HEK293 (cell line): ENCODE results near the gene NCKAP5L.
"Not testable (repeated sequence)": the region's sequence is repeated elsewhere in the genome, so short reads cannot be mapped to it uniquely, and the experiment has no call there.

Source experiments
- CTCF ChIA-PET: fragments of 350-600 bp; formaldehyde crosslinking; extraction: SDS; loops from one replicate; lab custom pipeline; 2021; ENCODE audit warnings: antibody characterized with exemption; lab: Yijun Ruan, JAX
- POLR2A ChIA-PET: fragments of 300-600 bp; formaldehyde crosslinking; extraction: SDS; loops from one replicate; lab custom pipeline; 2020; ENCODE audit warnings: antibody characterized with exemption, inconsistent platforms; lab: Yijun Ruan, JAX
- H3K27ac ChIP-seq: fragments of 200-500 bp; sonication (Bioruptor generic); 2 replicates; pipeline ENCODE4 v1.5.1; 2014; ENCODE audit warnings: low read depth, low read length, control low read depth, inconsistent platforms; ENCODE audit errors: extremely low read depth
- H3K36me3 ChIP-seq, 2 experiments: fragments of 200-500 bp in 1 of 2; sonication (Bioruptor generic) in 1 of 2; 1 replicate in 1 of 2; 2 replicates in 1 of 2; pipeline ENCODE4 v1.5.1; 2014 to 2017; ENCODE audit warnings: inconsistent platforms in 2 of 2, low read length in 2 of 2; ENCODE audit not compliant: control insufficient read depth in 2 of 2, insufficient read depth in 1 of 2
- H3K4me1 ChIP-seq: fragments of 200-500 bp; sonication (Bioruptor generic); 2 replicates; pipeline ENCODE4 v1.5.1; 2014; ENCODE audit warnings: mild to moderate bottlenecking, low read length, inconsistent platforms; ENCODE audit not compliant: control insufficient read depth, insufficient read depth
- H3K4me3 ChIP-seq: 2 replicates; pipeline ENCODE4 v1.5.1; 2011; ENCODE audit warnings: low read depth, mild to moderate bottlenecking, control low read depth, low read length, moderate library complexity
- H3K9me3 ChIP-seq: fragments of 200-500 bp; sonication (Bioruptor generic); 2 replicates; pipeline ENCODE4 v1.5.1; 2014; ENCODE audit warnings: low read depth, low read length, inconsistent platforms; ENCODE audit not compliant: control insufficient read depth, insufficient read depth
- BCL6B ChIP-seq: fragments of 450-650 bp; formaldehyde crosslinking; IDR thresholded peaks from 2 replicates; pipeline ENCODE4 v1.5.1; 2017; ENCODE audit warnings: missing biosample characterization, missing genetic modification characterization
- EGR2 ChIP-seq: fragments of 450-650 bp; formaldehyde crosslinking; IDR thresholded peaks from 2 replicates; pipeline ENCODE4 v1.5.1; 2016; ENCODE audit warnings: low read depth, missing biosample characterization, missing genetic modification characterization
- KLF10 ChIP-seq: fragments of 450-650 bp; IDR thresholded peaks from 2 replicates; pipeline ENCODE4 v1.5.1; 2018; ENCODE audit warnings: missing biosample characterization, mild to moderate bottlenecking, missing genetic modification characterization
- KLF16 ChIP-seq: fragments of 450-650 bp; formaldehyde crosslinking; IDR thresholded peaks from 2 replicates; pipeline ENCODE4 v1.5.1; 2017; ENCODE audit warnings: missing biosample characterization, missing genetic modification characterization
- ZBTB17 ChIP-seq: fragments of 450-650 bp; formaldehyde crosslinking; IDR thresholded peaks from 2 replicates; pipeline ENCODE4 v1.5.1; 2016; ENCODE audit warnings: missing biosample characterization, missing genetic modification characterization
- ZEB2 ChIP-seq: fragments of 450-650 bp; formaldehyde crosslinking; IDR thresholded peaks from 2 replicates; pipeline ENCODE4 v1.5.1; 2016; ENCODE audit warnings: missing biosample characterization, missing genetic modification characterization
- ZNF114 ChIP-seq: fragments of 450-650 bp; formaldehyde crosslinking; IDR thresholded peaks from 2 replicates; pipeline ENCODE4 v1.5.0; 2017; ENCODE audit warnings: missing biosample characterization, missing genetic modification characterization
- ZNF132 ChIP-seq: fragments of 450-650 bp; formaldehyde crosslinking; IDR thresholded peaks from 2 replicates; pipeline ENCODE4 v1.5.1; 2017; ENCODE audit warnings: missing biosample characterization, missing genetic modification characterization, borderline replicate concordance
- ZNF174 ChIP-seq: fragments of 450-650 bp; formaldehyde crosslinking; IDR thresholded peaks from 2 replicates; pipeline ENCODE4 v1.5.0; 2017; ENCODE audit warnings: missing biosample characterization, mild to moderate bottlenecking, missing genetic modification characterization
- ZNF18 ChIP-seq: fragments of 450-650 bp; formaldehyde crosslinking; IDR thresholded peaks from 2 replicates; pipeline ENCODE4 v1.5.1; 2016; ENCODE audit warnings: missing biosample characterization, missing genetic modification characterization
- ZNF223 ChIP-seq: fragments of 450-650 bp; formaldehyde crosslinking; IDR thresholded peaks from 2 replicates; pipeline ENCODE4 v1.5.1; 2016; ENCODE audit warnings: missing biosample characterization, missing genetic modification characterization
- ZNF239 ChIP-seq: fragments of 450-650 bp; formaldehyde crosslinking; IDR thresholded peaks from 2 replicates; pipeline ENCODE4 v1.5.1; 2016; ENCODE audit warnings: missing biosample characterization, missing genetic modification characterization
- ZNF280C ChIP-seq: fragments of 450-650 bp; formaldehyde crosslinking; IDR thresholded peaks from 2 replicates; pipeline ENCODE4 v1.5.1; 2016; ENCODE audit warnings: missing biosample characterization, missing genetic modification characterization
- ZNF280D ChIP-seq: fragments of 450-650 bp; formaldehyde crosslinking; IDR thresholded peaks from 2 replicates; pipeline ENCODE4 v1.5.1; 2016; ENCODE audit warnings: missing biosample characterization, missing genetic modification characterization
- ZNF324 ChIP-seq: fragments of 450-650 bp; formaldehyde crosslinking; IDR thresholded peaks from 2 replicates; pipeline ENCODE4 v1.5.1; 2016; ENCODE audit warnings: missing biosample characterization, missing genetic modification characterization
- ZNF394 ChIP-seq: fragments of 450-650 bp; formaldehyde crosslinking; IDR thresholded peaks from 2 replicates; pipeline ENCODE4 v1.5.1; 2016; ENCODE audit warnings: missing biosample characterization, missing genetic modification characterization, mild to moderate bottlenecking, moderate library complexity, borderline replicate concordance
- ZNF449 ChIP-seq: fragments of 450-650 bp; formaldehyde crosslinking; IDR thresholded peaks from 2 replicates; pipeline ENCODE4 v1.5.1; 2017; ENCODE audit warnings: missing biosample characterization, mild to moderate bottlenecking, missing genetic modification characterization, moderate library complexity
- ZNF48 ChIP-seq: fragments of 450-650 bp; formaldehyde crosslinking; IDR thresholded peaks from 2 replicates; pipeline ENCODE4 v1.5.1; 2016; ENCODE audit warnings: missing biosample characterization, missing genetic modification characterization
- ZNF610 ChIP-seq: fragments of 450-650 bp; formaldehyde crosslinking; IDR thresholded peaks from 2 replicates; pipeline ENCODE4 v1.5.1; 2016; ENCODE audit warnings: missing biosample characterization, missing genetic modification characterization, borderline replicate concordance
- ZNF654 ChIP-seq: fragments of 450-650 bp; formaldehyde crosslinking; IDR thresholded peaks from 2 replicates; pipeline ENCODE4 v1.5.1; 2016; ENCODE audit warnings: low read depth, missing biosample characterization, missing genetic modification characterization
- ZNF658 ChIP-seq: fragments of 450-650 bp; formaldehyde crosslinking; IDR thresholded peaks from 2 replicates; pipeline ENCODE4; 2016; ENCODE audit warnings: missing biosample characterization, missing genetic modification characterization
- ZNF791 ChIP-seq: fragments of 450-650 bp; formaldehyde crosslinking; IDR thresholded peaks from 2 replicates; pipeline ENCODE4 v1.5.1; 2016; ENCODE audit warnings: missing biosample characterization, missing genetic modification characterization
- ZSCAN4 ChIP-seq: fragments of 450-650 bp; formaldehyde crosslinking; IDR thresholded peaks from 2 replicates; pipeline ENCODE4 v1.5.1; 2017; ENCODE audit warnings: missing biosample characterization, missing genetic modification characterization

NCKAP5L gene

GRCh38 chr12:49776413-49776812 is 51.8 kb downstream of the NCKAP5L start (continued):
- TF ChIP-seq ZNF18 (tag by site-specific recombination), result no peak
- TF ChIP-seq ZNF449 (tag by site-specific recombination), result peak; percentile 33; the same call in 1 of the 2 replicates
- TF ChIP-seq ZNF394, result no peak
- TF ChIP-seq ZNF324, result no peak
- no peak for TF ChIP-seq ZSCAN4 (tag by site-specific recombination)
- no peak for TF ChIP-seq ZNF132
- peak; percentile 93 for TF ChIP-seq ZNF654 (tag by site-specific recombination)
- no peak for TF ChIP-seq ZNF239 (tag by site-specific recombination)
- TF ChIP-seq ZNF610 (tag by site-specific recombination), result no peak
- TF ChIP-seq ZNF223 (tag by site-specific recombination), result no peak
- TF ChIP-seq KLF10, result peak; percentile 59
- TF ChIP-seq ZNF280D (tag by site-specific recombination), result no peak
- TF ChIP-seq ZEB2 (tag by site-specific recombination), result peak; percentile 50
- no peak for TF ChIP-seq ZNF48 (tag by site-specific recombination)
- no peak for TF ChIP-seq EGR2 (tag by site-specific recombination)
- TF ChIP-seq ZNF114, result no peak
- no peak for TF ChIP-seq ZNF791 (tag by site-specific recombination)
- no peak for TF ChIP-seq ZNF280C (tag by site-specific recombination)
- TF ChIP-seq BCL6B (tag by site-specific recombination), result no peak
- TF ChIP-seq ZBTB17, result peak; percentile 50; the same call in 1 of the 2 replicates
- TF ChIP-seq KLF16 (tag by site-specific recombination), result 0 out of 2 replicates have a peak, but pooled peaks have one; percentile 58
- no peak for TF ChIP-seq ZNF658 (tag by site-specific recombination)
- TF ChIP-seq ZNF174, result no peak
- TF ChIP-seq, all 188 proteins: peak for 12

- H3K4me1 ChIP-seq, H3K9me3 ChIP-seq, H3K27ac ChIP-seq, H3K36me3 ChIP-seq, H3K4me3 ChIP-seq: not testable (repeated sequence)
- ChIA-PET POLR2A (interaction anchor here (0.7 kb wide), 1 partner anchor 43 kb away, joined by 4 read pairs; no protein-coding TSS in a partner anchor), CTCF (interaction anchor here (0.7 to 2.9 kb wide), 8 partner anchors 9 to 282 kb away, joined by 3 to 16 read pairs (median 4); partner anchors contain the start of gene TMBIM6)
These were observed 55.1 kb downstream of the NCKAP5L start for GRCh38 chr12:49773102-49773501.
